T-helper 9 cell (primary cell): ENCODE measurements around the gene NACC1.
A peak's percentile ranks its signal among the peaks of the same experiment; 100 is the strongest.

Experiments
- DNase-seq: peaks from one replicate; pipeline ENCODE4 v3.0.0-alpha.2; 2020

The NACC1 gene

DNA sequence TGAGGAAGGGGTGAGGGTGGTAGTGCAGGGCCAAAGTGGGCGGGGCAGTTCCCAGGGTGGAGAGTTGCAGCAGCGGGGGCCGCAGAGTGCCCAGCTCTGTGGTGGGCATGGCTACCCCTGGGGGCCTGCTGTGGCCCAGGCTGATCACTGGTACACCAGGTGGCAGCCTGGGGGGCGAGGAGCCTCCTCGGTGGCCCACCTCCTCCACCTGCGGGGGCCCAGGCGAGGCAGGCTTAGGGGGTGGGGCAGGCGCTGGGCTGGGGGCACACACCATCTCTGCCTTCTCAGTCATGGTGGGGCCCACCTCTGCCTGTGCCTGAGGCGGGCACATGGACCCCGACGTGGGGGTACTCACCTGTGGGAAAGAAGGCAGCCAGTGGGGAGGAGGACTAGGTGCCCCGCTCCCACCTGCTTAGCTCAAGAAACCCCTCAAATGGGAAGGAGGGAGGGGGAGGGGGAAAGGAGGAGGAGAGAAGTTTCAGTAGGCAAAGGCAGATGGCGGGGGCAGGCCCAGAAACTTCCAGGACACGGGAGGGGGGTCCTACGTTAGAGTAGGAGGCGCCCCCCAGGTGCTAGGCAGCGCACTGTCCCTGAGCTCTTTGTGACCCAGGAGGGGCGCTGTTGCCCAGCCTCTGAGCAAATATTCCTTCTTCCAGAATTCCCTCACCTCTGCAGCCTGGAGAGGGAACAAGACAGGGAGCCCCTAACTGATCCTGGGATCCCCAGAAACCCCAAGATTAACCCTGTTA lies 17.0 kb upstream of the NACC1 start:
- DNase-seq, result no peak

DNA sequence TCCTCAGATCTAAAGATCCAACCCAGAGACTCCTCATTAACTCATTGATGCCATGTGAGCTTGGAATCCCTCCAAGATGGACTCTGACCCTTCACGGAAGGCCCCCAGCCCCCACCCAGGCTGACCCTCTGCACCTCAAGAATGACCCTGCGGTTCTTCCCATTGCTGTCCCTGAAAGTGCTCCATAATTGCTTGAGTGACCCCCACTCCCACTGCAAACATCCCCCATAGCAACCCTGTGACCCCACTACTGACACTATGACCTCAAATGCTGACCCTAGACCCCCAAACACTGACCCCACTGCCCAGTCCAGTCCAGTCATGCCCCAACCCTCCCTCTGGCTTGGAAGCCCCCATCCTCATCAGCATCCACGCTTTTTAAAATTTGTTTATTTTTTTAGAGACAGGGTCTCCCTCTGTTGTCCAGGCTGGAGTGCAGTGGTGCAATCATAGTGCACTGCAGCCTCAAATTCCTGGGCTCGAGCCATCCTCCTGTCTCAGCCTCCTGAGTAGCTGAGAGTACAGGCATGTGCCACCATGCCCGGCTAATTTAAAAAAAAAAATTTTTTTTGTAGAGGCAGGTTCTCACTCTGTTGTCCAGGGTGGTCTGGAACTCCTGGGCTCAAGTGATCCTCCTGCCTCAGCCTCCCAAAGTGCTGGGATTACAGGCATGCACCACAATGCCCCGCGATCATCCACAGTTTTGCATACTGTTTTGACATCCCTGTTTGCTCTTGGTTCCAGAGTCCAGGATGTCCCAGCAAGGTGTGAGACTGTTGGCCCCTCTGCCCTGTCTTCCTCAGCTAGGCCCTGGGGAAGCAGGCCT lies 16.3 kb upstream of the NACC1 start:
- DNase-seq, result no peak

DNA sequence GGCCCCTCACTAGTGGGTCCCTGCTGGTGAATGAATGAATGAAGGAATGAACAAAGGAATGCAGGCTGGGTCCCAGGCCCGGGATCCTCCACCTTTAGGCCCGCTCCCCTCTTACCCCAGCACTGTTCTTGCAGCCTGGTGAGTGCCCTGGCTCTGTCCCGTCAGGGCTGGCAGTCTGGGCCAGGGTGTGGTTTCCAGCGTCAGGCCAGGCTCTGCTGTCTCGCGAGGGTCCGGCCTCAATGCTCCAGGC lies 15.7 kb upstream of the NACC1 start:
- DNase-seq, result no peak

DNA sequence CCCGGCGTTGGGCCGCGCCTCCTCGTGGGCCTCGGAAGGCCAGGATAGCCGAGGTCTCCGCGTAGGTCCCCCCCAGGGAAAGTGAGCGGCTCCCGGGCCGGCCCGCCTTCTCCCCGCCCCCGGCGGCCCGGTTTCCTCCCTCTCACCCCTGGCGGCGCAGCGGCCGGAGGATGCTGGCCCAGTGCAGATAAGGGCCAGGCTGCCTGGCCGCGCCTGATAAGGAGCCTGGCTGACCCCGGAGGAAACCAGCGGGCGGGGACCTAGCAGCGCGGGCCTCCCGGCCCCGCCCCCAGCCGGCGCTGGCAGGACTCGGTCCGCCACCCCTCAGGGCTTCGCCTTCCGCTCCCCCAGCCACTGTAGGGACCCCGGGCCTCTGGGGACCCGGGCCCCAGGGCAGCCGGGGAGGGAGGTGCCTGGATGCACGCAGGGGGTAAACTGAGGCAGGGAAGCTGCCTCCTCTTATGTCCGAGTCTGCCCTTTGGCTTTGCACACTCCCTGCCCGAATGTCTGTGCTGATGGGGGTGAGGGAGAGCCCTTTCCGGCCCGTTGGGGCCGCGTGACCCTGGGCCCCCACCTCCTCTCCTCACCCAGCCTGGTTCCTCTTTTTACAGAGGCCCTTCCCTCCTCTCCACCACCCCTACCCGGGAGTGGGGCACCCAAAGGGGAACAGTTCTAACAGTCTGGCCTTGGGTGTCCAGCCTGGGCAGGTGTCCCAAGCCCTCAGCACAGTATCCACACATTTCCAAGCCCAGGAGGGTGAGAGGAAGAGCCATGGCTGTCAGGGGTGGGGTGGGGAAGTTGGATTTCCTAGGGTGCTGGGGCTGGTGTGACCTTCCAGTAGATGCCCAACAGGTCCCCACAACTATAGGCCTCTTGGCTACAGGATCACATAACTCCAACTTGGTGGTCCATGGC lies 15.1 kb upstream of the NACC1 start, which contains the start of gene LYL1:
Gene LYL1 (minus strand): TSS at position 193 of the 915 bp plus-strand sequence. CDS start 1,687 bp downstream, outside the sequence.
- no peak for DNase-seq

DNA sequence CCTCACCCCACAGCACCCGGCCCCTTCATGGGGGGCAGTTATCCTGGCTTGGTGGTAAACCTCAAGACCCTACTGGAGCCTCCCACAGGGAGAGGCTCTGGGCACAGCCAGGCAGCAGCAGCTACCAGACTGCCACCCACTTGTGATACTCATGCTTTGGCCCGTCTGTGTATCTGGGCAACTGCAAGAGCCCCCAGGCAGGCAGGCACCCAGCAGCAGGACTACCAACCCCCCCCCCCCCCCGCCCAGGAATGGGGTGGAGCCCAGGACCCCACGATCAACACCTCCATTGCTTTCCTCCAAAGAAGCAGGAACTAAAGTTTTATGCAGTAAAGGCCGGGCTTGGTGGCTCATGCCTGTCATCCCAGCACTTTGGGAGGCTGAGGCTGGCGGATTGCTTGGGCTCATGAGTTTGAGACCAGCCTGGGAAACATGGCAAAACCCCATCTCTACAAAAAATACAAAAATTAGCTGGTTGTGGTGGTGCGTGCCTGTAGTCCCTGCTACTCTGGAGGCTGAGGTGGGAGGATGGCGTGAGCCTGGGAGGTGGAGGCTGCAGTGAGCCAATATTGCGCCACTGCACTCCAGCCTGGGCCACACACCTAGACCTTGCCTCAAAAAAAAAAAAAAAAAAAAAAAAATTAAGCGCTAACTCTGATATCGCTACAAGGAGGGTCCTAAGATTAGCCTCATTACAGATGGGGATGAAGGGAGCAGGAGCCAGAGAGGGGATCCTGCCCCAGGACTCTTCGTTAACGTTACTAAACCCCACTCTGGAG lies 14.3 kb upstream of the NACC1 start:
- no peak for DNase-seq

DNA sequence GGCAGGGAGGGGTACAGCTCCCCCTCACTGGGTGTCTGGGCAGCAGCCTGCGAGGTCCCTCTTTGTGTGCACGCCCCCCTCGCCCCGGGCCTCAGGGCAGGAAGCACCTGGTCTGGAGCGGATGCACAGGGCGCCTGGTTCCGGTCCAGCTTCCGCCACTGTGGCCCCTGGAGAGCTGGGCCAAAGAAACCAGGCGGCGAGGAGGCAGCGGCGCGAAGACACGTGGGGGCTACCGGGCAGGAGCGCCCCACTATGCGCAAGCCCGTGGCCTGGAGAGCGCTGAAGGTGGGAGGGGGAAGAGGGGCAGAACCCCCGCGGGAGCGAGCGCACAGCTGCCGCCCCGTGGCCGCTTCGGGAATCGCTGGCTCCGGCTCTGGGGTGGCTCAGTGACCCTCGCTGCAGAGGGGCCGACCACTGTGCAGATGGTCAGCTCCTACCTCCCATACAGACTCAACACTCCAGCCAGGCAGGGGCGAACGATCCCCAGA lies 13.7 kb upstream of the NACC1 start:
- DNase-seq, result peak; percentile 64

DNA sequence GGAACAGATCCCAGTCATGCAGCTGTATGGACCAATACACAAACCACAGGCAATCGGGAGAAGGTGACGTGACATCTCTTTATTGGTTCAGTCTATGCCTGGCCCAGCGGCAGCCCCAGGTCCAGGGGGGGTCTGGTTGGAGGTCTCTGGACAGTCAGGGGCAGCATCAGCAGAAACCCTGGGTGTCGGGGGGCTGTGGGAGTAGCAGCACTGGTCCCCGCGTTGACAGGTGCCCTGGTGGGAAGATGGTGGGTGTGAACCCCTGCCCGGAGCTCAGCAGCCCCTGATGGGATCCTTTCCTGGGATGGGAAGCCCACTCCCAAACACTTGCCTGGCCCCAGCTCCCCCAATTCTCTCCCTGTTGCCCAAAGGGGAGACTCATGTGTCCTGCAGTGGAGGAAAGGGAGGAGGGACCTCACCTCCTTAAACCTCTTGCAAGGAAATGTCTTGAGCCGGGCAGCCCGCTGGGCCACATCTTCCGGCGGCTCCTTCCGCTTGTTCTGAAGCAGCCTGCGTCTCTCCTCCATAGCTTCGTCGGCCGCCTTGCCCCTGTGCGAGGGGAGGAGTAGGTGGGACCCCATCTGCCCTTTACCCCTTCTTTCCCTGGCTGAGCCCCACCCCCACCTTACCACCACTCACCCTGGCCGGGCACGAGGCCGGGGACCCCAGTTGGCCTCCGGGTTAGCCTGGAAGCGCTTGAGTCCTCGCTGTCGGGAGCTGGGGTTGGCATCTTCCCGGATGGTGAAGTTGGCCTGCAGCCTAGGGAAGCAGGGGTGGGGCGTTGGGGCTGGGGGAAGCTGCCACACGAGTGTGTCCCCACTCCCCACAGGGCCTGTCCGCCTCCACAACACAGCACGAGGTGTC lies 13.0 kb upstream of the NACC1 start:
- DNase-seq, result no peak

DNA sequence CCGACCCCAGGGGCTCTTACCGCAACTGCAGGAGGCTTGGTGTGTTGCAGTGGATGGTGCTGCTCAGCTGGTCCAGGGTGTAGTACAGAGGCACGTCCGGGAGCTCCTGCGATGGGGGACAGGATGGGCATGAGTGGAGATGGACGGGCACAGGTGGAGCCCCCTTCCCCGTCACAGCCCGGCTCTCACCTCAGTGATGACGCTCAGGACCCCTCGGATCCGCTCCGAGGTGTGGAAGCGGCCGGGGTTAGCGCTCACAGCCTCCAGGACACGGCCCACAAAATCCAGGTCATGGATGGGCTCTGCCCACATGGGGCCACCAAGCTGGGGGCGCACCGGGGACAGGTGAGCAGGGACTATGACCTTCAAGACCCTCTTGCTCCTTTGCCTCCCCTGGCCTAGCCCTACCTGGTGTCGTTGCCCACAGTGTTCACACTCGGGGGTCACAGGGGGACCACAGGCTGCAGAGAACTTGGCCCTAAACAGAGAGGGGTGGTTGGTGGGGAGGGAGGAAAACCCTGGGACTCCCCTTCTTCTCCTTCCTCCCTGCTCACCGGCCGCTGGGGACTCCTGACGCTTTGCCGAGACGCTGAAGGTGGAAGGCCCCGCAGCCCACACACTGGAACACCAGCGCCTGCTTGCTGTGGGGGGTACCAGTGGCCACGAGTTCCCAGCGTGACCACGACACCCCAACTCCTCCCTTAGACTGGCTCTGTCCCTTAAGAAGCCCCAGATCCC lies 8.5 kb upstream of the NACC1 start:
- DNase-seq, result no peak

DNA sequence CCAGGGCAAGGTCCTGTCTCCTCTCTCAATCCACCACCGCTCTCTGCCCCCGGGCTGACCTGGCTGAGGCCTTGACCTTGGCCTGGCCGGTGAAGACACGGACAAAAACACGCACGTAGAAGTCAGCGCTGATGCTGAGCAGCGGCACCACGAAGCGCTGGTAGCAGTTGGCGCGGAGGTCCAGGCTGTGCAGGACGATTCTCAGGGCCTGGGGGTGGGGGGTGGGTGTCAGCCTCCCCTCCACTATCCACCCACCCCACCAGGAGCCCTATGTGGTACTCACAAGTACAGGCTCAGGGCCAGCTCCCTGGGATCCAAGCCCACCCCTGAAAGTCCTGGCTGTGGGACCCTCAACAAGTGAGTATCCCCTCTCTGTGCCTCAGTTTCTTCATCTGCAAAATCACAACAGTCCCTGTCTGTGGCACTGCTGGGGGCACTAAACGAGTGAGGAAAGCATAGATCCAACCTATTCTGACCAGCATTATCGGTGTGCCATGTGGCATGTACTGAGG lies 7.9 kb upstream of the NACC1 start:
- DNase-seq, result no peak

DNA sequence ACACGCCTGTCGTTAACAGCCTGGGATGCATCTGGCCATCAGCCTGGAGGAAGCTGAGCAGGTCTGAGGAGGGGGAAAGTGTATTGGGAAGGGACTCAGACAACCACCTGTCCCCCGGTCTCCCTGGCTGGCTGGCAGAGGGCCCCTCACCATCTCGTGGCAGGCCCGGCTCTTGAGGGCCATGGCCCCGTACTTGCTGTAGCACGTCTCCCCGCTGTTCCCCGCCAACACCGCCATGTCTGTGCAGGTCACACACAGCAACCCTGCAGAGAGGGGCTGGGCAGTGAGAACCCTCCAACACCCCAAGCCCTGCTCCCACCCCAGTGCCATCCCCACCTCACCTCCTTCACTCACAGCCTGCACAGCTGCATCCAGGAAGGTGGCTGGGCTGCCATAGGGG lies 5.5 kb upstream of the NACC1 start:
- no peak for DNase-seq

DNA sequence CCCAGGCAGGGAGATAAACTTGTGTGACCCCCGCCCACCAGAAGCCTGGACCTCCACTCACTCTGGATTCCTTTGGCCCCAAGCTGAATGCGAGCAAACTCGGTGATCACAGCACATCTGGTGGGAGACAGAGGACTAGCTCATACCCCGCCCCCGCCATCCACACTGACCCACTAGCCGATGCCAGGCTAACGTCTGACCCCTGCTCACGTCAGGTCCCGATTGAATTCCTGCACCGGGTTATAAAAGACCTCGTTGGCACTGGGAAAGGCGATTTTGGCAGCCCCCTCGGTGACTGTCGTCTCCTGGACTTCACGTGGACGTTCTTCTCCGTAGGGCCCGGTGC lies 2.2 kb upstream of the NACC1 start:
- DNase-seq, result no peak

DNA sequence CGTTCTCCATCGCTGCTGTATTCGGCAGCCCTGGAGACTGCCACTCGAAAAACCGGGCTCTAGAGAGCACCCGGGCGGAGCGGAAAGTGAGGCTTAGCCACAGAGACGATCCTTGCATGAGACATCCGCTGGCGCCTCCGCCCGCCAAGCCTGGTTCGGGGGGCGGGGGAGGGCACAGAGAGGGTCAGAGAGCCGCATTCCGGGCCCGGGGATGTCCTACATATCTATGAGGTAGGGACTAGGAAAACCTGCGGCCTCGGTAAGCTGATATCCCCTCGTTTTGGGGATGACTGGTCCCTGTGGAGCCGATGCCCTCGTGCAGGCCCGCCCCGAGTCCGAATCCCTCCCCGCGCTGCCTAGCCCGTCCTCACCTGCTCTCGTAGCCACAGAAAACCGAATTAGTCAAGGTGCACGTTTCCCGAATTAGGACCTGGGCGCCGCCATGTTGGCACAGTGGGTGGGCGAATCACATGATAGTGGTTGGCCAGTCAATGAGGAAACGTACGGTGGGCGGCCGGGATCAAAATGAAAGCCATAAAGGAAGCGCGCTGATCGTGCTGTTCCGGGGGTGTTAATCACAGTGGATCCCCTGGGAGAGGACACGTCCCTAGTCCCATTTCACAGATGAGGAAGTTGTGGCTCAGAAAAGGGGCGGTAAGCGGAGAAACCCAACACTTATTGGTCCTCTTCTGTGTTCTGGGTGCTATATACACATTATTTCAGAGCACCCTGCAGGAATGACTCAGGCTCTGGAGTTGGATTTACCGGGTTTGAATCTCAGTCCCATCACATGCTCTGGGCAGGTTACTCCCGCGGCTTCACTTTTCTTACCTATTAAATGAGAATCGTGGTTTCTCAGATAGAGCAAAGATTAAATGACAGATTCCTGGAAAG lies 1.5 kb upstream of the NACC1 start, which contains the start of gene TRMT1:
Gene TRMT1 (minus strand): TSS at position 459 of the 894 bp plus-strand sequence. CDS start 341 bp downstream, at position 118.
- DNase-seq, result peak; percentile 87

DNA sequence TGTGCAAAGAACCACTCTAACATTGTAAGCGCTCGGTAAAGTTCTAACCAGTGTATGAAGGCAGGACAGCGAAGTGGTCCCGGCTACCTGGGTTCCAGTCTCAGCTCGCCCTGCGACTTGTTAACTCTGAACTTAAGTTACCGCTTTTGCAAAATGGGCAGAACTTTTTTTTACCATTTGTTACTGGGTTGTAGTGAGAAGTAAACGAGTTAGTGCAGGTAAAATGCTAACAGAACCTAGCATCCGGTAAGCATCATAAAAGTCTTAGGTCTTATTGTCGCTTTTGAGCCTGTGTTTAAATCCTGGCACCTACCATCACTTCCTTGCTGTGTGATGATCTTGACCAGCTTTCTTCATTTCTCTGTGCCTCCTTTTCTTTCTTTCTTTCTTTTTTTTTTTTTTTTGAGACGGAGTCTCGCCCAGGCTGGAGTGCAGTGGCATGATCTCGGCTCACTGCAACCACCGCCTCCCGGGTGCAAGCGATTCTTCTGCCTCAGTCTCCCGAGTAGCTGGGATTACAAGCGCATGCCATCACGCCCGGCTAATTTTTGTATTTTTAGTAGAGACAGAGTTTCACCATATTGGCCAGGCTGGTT lies 790 bp upstream of the NACC1 start:
- DNase-seq, result no peak

DNA sequence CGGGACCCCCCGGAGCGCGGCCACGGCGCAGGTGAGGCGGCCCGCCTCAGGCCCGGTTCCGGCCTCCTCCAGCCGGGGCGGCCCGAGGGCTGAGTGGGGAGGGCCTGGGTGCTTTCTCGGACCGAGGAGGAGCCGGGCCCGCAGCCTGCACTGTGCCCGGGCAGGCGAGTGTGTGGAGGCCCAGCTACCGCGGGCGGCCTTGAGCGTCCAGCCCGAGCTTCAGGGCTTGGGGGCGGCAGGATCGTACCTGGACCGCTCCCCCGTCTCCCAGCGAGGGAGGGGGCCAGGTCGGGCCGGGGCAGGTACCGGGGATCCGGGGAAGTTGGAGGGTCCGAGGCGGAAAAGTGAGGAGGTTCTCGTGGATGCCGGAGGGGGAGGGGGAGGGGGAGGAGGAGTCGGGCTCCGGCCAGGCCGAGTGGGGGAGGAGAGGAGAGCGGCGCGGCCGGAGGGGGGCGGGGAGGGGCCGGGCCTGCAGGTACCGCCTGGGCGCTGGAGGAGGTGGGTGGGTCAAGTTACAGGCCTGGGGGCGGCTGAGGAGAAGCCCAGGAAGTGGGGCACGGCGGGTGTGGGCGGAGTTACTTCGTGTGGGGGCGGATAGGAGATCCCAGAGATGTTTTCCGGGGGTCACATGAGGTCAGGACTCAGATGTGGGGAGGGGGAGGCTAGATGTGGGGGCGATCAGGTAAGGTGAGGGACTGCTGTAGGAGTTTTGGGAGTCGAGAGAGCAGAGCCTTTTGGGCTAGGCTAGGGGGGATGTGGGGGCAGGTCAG lies 545 bp downstream of the NACC1 start:
- no peak for DNase-seq

DNA sequence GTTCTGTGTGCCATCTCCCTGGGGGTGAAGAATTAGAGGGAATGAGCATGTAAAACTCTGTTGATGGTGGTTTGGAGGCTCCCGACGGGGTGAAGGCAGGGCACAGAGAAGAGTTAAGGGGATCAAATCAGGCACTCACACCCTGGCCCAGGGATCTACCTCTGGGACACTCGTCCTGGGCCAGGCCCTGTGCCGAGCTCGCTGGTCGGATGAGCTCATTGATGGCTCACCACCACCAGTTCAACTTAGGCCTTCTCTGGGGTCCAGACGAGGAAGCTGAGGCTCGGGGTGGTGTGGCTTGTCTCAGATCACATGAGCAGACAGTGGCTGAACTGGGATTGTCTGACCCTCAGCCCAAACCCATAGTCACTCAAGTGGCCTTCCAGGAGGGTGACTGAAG lies 1.6 kb downstream of the NACC1 start:
- no peak for DNase-seq

DNA sequence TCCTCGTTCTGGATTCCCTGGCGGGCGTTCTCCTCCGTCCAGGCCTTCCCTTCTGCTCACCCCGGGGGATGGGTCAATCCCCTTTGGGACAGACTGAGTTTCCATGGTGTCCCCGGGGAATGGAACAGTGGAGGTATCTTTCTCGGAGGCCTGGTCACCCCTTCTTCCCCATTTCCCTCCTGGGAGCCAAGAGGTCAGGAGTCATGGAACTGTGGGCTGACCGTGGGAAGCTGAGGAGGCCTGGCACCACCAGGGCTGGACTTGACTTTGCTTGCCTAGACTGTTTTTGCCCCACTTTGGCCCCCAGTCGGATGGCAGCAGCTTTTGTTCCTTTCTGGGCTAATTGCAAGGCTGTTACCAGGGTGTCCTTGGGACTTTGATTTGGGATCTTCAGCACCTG lies 2.0 kb downstream of the NACC1 start:
- no peak for DNase-seq

DNA sequence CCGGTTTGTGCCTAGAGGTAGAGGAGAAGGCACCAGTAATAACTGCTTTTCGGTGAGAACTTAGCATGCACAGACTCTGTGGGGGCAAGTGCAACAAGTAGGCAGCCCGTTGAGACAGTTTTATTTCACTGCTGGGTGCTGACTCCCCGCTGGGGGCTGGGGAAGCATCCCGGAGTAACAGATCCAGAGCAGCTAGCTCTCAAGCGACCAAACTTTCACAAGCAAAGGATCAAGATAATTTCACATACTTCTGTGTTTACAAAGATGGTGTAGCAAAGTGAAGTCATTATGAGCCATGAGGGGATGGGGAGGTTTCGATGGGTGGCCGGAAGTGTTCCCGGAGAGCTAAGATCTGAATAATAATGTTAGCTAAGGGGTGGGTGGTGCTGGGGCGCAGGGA lies 2.8 kb downstream of the NACC1 start:
- DNase-seq, result no peak
